Measurements from ENCODE around the gene PTCRA. TPM values are rescaled to one million over a fixed set of nuclear protein-coding genes. Genes with fewer than 3 reads are reported as not detected.

The PTCRA gene
- total RNA-seq, 1 experiment from 2014 or later, result not detected

GRCh38 chr6:42890311-42891198 is 25.3 kb upstream of the PTCRA start (continued):
- peak; percentile 82 for TF ChIP-seq ZNF425 (CRISPR knock-in tag; conservative IDR thresholded peaks at IDR 0.05)
- peak; percentile 98 for TF ChIP-seq ZNF416 (CRISPR knock-in tag; IDR thresholded peaks at IDR 0.05)
- TF ChIP-seq OVOL2 (CRISPR knock-in tag; IDR thresholded peaks at IDR 0.05; ENCODE audit: borderline replicate concordance), result no peak
- no peak for TF ChIP-seq ATF6 (CRISPR knock-in tag; IDR thresholded peaks at IDR 0.05)
- TF ChIP-seq STAT6 (CRISPR knock-in tag; conservative IDR thresholded peaks at IDR 0.05; ENCODE audit: low read depth), result peak; percentile 54; the same call in 1 of the 2 replicates
- TF ChIP-seq ARID4B (CRISPR knock-in tag; IDR thresholded peaks at IDR 0.05; ENCODE audit: borderline replicate concordance), result peak; percentile 90
- no peak for TF ChIP-seq ZSCAN18 (CRISPR knock-in tag; IDR thresholded peaks at IDR 0.05)
- peak; percentile 87; the same call in 1 of the 2 replicates for TF ChIP-seq SMAD3 (CRISPR knock-in tag; IDR thresholded peaks at IDR 0.05; ENCODE audit: borderline replicate concordance)
- TF ChIP-seq FOXK1 (CRISPR knock-in tag; IDR thresholded peaks at IDR 0.05), result peak; percentile 83
- no peak for TF ChIP-seq CTCF (IDR thresholded peaks at IDR 0.05)
- TF ChIP-seq TEAD1 (CRISPR knock-in tag; IDR thresholded peaks at IDR 0.05), result peak; percentile 74
- peak; percentile 90 for TF ChIP-seq AR (CRISPR knock-in tag; IDR thresholded peaks at IDR 0.05)
- TF ChIP-seq E2F5 (CRISPR knock-in tag; IDR thresholded peaks at IDR 0.05), result peak; percentile 86
- TF ChIP-seq ZNF396 (CRISPR knock-in tag; IDR thresholded peaks at IDR 0.05; ENCODE audit: borderline replicate concordance), result no peak
- no peak for TF ChIP-seq RORB (CRISPR knock-in tag; IDR thresholded peaks at IDR 0.05)
- peak; percentile 70; the same call in 1 of the 2 replicates for TF ChIP-seq CREM (CRISPR knock-in tag; IDR thresholded peaks at IDR 0.05)

All from WTC11 (cell line).